Measurements from ENCODE around the gene CNN2. TPM values are rescaled to one million over a fixed set of nuclear protein-coding genes. Genes with fewer than 3 reads are reported as not detected.

The CNN2 gene
- polyA plus RNA-seq, 3 donors: 69.9 to 213 (median 144) TPM

DNA sequence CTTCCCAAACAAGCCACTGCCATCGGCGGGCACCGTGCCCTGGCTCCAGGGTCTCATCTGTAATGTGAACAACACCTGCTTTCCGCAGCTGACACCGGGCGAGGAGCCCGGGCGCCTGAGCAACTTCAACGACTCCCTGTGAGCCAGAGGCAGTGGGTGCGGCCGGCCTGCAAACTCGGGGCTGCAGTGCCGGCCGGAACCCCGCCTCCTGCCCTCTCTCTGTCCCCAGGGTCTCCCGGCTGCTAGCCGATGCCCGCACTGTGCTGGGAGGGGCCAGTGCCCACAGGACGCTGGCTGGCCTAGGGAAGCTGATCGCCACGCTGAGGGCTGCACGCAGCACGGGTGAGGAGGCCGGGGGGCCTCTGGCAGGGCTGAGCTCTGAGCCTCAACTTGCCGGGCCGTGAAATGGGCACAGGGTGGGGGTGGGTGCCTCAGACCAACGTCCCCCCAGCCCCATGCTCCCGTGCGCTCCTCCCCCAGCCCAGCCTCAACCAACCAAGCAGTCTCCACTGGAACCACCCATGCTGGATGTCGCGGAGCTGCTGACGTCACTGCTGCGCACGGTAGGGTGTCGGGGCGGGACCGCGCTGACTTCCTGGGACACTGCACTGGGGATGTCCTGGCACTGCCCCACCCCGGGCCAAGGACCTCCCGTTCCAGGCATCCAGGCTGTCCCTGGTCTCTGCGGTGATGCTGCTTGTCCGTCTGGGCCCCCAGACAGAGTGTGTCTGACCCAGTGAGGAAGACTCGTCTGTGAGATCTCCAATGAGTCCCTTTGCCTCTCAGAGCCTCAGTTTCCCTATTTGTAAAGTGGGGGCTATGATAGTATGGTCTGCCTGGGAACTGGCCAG is 15.7 kb downstream of the CNN2 start:
- Histone ChIP-seq H3K4me1 (ENCODE audit: control insufficient read depth in 1 of 2, insufficient read depth in 2 of 2, low read length in 2 of 2) (peaks cover 46 to 58% of the 10 kb centered on the region in 2 donors), H3K4me3 (replicated peaks in 1 of 3; ENCODE audit: low read depth in 2 of 3, low read length in 3 of 3) (no peak overlapping the region), H3K9ac (ENCODE audit: insufficient read depth, low read length, poor library complexity, severe bottlenecking) (no peak overlapping the region), H4K20me1 (ENCODE audit: insufficient read depth, low read length) (peaks cover 37% of the 10 kb centered on the region), H3K36me3 (replicated peaks in 1 of 2; ENCODE audit: control insufficient read depth in 1 of 2, insufficient read depth in 2 of 2, low read length in 2 of 2) (peaks cover 34 to 42% of the 10 kb centered on the region in 2 donors), H3K4me2 (replicated peaks; ENCODE audit: extremely low read depth, low read length, poor library complexity, severe bottlenecking) (peak overlapping the region; percentile 87), H2AFZ (ENCODE audit: insufficient read depth, low read depth, low read length, poor library complexity, severe bottlenecking) (no peak overlapping the region), H3K27ac (ENCODE audit: low read depth in 1 of 2, low read length in 2 of 2) (no peak overlapping the region), H3K79me2 (ENCODE audit: insufficient read depth, low read length) (peaks cover 32% of the 10 kb centered on the region), H3K9me3 (replicated peaks in 1 of 2; ENCODE audit: control insufficient read depth in 1 of 2, insufficient read depth in 1 of 2, low read length in 2 of 2) (no peaks in the 10 kb centered on the region), H3K27me3 (ENCODE audit: control insufficient read depth in 2 of 2, insufficient read depth in 2 of 2, low read length in 2 of 2) (no peaks in the 10 kb centered on the region)
- peaks cover 28 to 40% of the 10 kb centered on the region in 2 donors for H3K36me3 Mint-ChIP-seq
- intact Hi-C loops (cut with micrococcal nuclease): loop anchor here in 1 of 2 donors (2.0 to 5.0 kb wide), 2 partner anchors 21 to 35 kb away; partner anchors contain the start of genes RNU6-2 and TMEM259
- peaks cover 0 to 4% (median 0%) of the 10 kb centered on the region in 7 donors for H3K9me3 Mint-ChIP-seq
- DNase-seq: no peak
- TF ChIP-seq, protein P1, sequence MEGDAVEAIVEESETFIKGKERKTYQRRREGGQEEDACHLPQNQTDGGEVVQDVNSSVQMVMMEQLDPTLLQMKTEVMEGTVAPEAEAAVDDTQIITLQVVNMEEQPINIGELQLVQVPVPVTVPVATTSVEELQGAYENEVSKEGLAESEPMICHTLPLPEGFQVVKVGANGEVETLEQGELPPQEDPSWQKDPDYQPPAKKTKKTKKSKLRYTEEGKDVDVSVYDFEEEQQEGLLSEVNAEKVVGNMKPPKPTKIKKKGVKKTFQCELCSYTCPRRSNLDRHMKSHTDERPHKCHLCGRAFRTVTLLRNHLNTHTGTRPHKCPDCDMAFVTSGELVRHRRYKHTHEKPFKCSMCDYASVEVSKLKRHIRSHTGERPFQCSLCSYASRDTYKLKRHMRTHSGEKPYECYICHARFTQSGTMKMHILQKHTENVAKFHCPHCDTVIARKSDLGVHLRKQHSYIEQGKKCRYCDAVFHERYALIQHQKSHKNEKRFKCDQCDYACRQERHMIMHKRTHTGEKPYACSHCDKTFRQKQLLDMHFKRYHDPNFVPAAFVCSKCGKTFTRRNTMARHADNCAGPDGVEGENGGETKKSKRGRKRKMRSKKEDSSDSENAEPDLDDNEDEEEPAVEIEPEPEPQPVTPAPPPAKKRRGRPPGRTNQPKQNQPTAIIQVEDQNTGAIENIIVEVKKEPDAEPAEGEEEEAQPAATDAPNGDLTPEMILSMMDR (IDR thresholded peaks at IDR 0.05): no peak
- no peak overlapping the region for H3K4me3 Mint-ChIP-seq
- no peak overlapping the region for H3K27ac Mint-ChIP-seq
- 92% methylated on average over 43 of the region's 43 CpGs for WGBS (ENCODE audit: insufficient coverage)
- peaks cover 0 to 1% (median 1%) of the 10 kb centered on the region in 3 donors for H3K27me3 Mint-ChIP-seq (ENCODE audit: low read depth in 3 of 3)
- peaks cover 43% of the 10 kb centered on the region for H3K4me1 Mint-ChIP-seq

DNA sequence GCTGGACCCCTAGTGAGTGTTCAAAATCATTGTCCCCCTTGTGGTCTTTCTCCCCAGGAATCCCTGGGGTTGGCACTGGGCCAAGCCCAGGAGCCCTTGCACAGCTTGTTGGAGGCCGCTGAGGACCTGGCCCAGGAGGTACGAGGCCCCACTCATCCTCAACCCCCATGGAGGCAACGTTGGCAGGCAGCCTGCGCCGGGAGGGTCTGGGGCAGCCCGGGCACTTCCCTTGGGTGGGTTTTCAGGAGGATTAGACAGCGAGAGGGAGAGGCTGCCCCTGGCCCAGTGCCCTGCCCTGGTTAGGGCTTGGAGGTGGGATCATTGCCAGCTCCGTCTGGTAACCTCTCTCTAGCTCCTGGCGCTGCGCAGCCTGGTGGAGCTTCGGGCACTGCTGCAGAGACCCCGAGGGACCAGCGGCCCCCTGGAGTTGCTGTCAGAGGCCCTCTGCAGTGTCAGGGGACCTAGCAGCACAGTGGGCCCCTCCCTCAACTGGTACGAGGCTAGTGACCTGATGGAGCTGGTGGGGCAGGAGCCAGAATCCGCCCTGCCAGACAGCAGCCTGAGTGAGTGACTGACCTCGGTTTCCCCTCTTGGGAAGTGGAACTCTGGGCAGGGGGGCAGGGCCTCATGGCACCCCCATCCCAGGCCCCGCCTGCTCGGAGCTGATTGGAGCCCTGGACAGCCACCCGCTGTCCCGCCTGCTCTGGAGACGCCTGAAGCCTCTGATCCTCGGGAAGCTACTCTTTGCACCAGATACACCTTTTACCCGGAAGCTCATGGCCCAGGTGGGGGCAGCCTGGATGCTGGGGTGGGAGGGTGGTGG is 16.5 kb downstream of the CNN2 start:
- H3K9me3 ChIP-seq (replicated peaks in 1 of 2; ENCODE audit: control insufficient read depth in 1 of 2, insufficient read depth in 1 of 2, low read length in 2 of 2): no peaks in the 10 kb centered on the region
- H3K4me2 ChIP-seq (replicated peaks; ENCODE audit: extremely low read depth, low read length, poor library complexity, severe bottlenecking): no peak overlapping the region
- H3K4me1 ChIP-seq (ENCODE audit: control insufficient read depth in 1 of 2, insufficient read depth in 2 of 2, low read length in 2 of 2): peaks cover 39 to 53% of the 10 kb centered on the region in 2 donors
- peaks cover 32% of the 10 kb centered on the region for H3K79me2 ChIP-seq (ENCODE audit: insufficient read depth, low read length)
- H3K9ac ChIP-seq (ENCODE audit: insufficient read depth, low read length, poor library complexity, severe bottlenecking): no peak overlapping the region
- peaks cover 35 to 50% of the 10 kb centered on the region in 2 donors for H3K36me3 ChIP-seq (replicated peaks in 1 of 2; ENCODE audit: control insufficient read depth in 1 of 2, insufficient read depth in 2 of 2, low read length in 2 of 2)
- H4K20me1 ChIP-seq (ENCODE audit: insufficient read depth, low read length): peaks cover 43% of the 10 kb centered on the region
- no peak overlapping the region for H3K27ac ChIP-seq (ENCODE audit: low read depth in 1 of 2, low read length in 2 of 2)
- H3K27me3 ChIP-seq (ENCODE audit: control insufficient read depth in 2 of 2, insufficient read depth in 2 of 2, low read length in 2 of 2): no peaks in the 10 kb centered on the region
- Mint-ChIP-seq H3K4me3 (no peak overlapping the region), H3K4me1 (peaks cover 35% of the 10 kb centered on the region), H3K27me3 (ENCODE audit: low read depth in 3 of 3) (peaks cover 0 to 1% (median 1%) of the 10 kb centered on the region in 3 donors), H3K9me3 (peaks cover 0 to under 1% (median 0%) of the 10 kb centered on the region in 7 donors), H3K27ac (no peak overlapping the region), H3K36me3 (peaks cover 24 to 35% of the 10 kb centered on the region in 2 donors)
- no peak overlapping the region for H3K4me3 ChIP-seq (replicated peaks in 1 of 3; ENCODE audit: low read depth in 2 of 3, low read length in 3 of 3)
- no peak overlapping the region for H2AFZ ChIP-seq (ENCODE audit: insufficient read depth, low read depth, low read length, poor library complexity, severe bottlenecking)
- no peak for DNase-seq
- 94% methylated on average over 18 of the region's 23 CpGs for WGBS (ENCODE audit: insufficient coverage)
- TF ChIP-seq, protein P1 (IDR thresholded peaks at IDR 0.05): no peak
- intact Hi-C loops (cut with micrococcal nuclease): loop anchor here in 1 of 2 donors (5.0 kb wide), 1 partner anchor 34 kb away; no protein-coding TSS in a partner anchor

Measured in CD14-positive monocyte (primary cell).